H9 (cell line): Measurements from ENCODE around the gene CXCL13. TPM values are rescaled to one million over a fixed set of nuclear protein-coding genes. Genes with fewer than 3 reads are reported as not detected.

Source experiments
- DNase-seq: peaks from one replicate; pipeline ENCODE4 v3.0.0-alpha.2; 2017
- H2AFZ ChIP-seq: one replicate; pipeline ENCODE4 v1.6.1; 2013; ENCODE audit warnings: mild to moderate bottlenecking, low read length, control low read depth, moderate library complexity
- H2AK5ac ChIP-seq: 2 replicates; pipeline ENCODE4 v1.6.1; 2013; ENCODE audit warnings: low read length, control low read depth, mixed read lengths; ENCODE audit not compliant: insufficient read length
- H2BK120ac ChIP-seq: one replicate; pipeline ENCODE4 v1.6.1; 2013; ENCODE audit warnings: low read depth, mild to moderate bottlenecking, low read length, control low read depth, inconsistent platforms; ENCODE audit not compliant: poor library complexity, severe bottlenecking
- H2BK12ac ChIP-seq: 2 replicates; pipeline ENCODE4 v1.6.1; 2013; ENCODE audit warnings: low read length, control low read depth, mixed read lengths, low read depth; ENCODE audit not compliant: insufficient read length
- H2BK15ac ChIP-seq: 2 replicates; pipeline ENCODE4 v1.6.1; 2013; ENCODE audit warnings: low read depth, low read length, control low read depth
- H2BK20ac ChIP-seq: one replicate; pipeline ENCODE4 v1.6.1; 2013; ENCODE audit warnings: low read depth, mild to moderate bottlenecking, low read length, control low read depth, inconsistent platforms; ENCODE audit not compliant: poor library complexity, severe bottlenecking
- H2BK5ac ChIP-seq: 2 replicates; pipeline ENCODE4 v1.6.1; 2013; ENCODE audit warnings: low read length, control low read depth, mixed read lengths; ENCODE audit not compliant: insufficient read length
- H3K14ac ChIP-seq: 2 replicates; pipeline ENCODE4 v1.6.1; 2013; ENCODE audit warnings: low read length, control low read depth; ENCODE audit not compliant: insufficient read depth
- H3K18ac ChIP-seq: 2 replicates; pipeline ENCODE4 v1.6.1; 2013; ENCODE audit warnings: low read depth, mild to moderate bottlenecking, mixed read lengths, low read length, control low read depth; ENCODE audit not compliant: insufficient read length
- H3K23ac ChIP-seq: 2 replicates; pipeline ENCODE4 v1.6.1; 2013; ENCODE audit warnings: low read length, control low read depth, mixed read lengths, low read depth; ENCODE audit not compliant: insufficient read length
- H3K23me2 ChIP-seq: 2 replicates; pipeline ENCODE4 v1.6.1; 2013; ENCODE audit warnings: low read depth, mild to moderate bottlenecking, mixed read lengths, low read length, control low read depth; ENCODE audit not compliant: insufficient read length, poor library complexity, severe bottlenecking
- H3K27ac ChIP-seq: 2 replicates; pipeline ENCODE4 v1.5.1; 2013; ENCODE audit warnings: low read length, control low read depth, mixed read lengths, low read depth; ENCODE audit not compliant: insufficient read length
- H3K27me3 ChIP-seq: 2 replicates; pipeline ENCODE4 v1.6.1; 2013; ENCODE audit warnings: low read length, control low read depth, inconsistent platforms; ENCODE audit not compliant: insufficient read depth
- H3K4ac ChIP-seq: 2 replicates; pipeline ENCODE4 v1.6.1; 2013; ENCODE audit warnings: low read depth, mild to moderate bottlenecking, control low read depth, inconsistent platforms, low read length, moderate library complexity
- H3K4me1 ChIP-seq: 2 replicates; pipeline ENCODE4 v1.6.1; 2013; ENCODE audit warnings: low read length, control low read depth, inconsistent platforms; ENCODE audit not compliant: insufficient read depth
- H3K4me2 ChIP-seq: 2 replicates; pipeline ENCODE4 v1.6.1; 2013; ENCODE audit warnings: low read length, control low read depth, mixed read lengths; ENCODE audit not compliant: insufficient read length, insufficient read depth
- H3K56ac ChIP-seq: 2 replicates; pipeline ENCODE4 v1.6.1; 2013; ENCODE audit warnings: low read depth, mild to moderate bottlenecking, mixed read lengths, low read length, control low read depth; ENCODE audit not compliant: insufficient read length
- H3K79me1 ChIP-seq: 2 replicates; pipeline ENCODE4 v1.6.1; 2013; ENCODE audit warnings: low read depth, mild to moderate bottlenecking, moderate library complexity, low read length, control low read depth, inconsistent platforms; ENCODE audit not compliant: insufficient read depth, poor library complexity, severe bottlenecking
- H3K79me2 ChIP-seq: 2 replicates; pipeline ENCODE4 v1.6.1; 2013; ENCODE audit warnings: low read length, control low read depth, inconsistent platforms; ENCODE audit not compliant: insufficient read depth
- H3K9ac ChIP-seq: 2 replicates; pipeline ENCODE4 v1.6.1; 2013; ENCODE audit warnings: low read length, control low read depth, mixed read lengths; ENCODE audit not compliant: insufficient read length; ENCODE audit errors: extremely low read depth
- H3K9me3 ChIP-seq: one replicate; pipeline ENCODE4 v1.6.1; 2013; ENCODE audit warnings: low read depth, low read length, inconsistent platforms; ENCODE audit not compliant: control insufficient read depth
- H3T11ph ChIP-seq: one replicate; pipeline ENCODE4 v1.6.1; 2013; ENCODE audit warnings: mild to moderate bottlenecking, low read length, control low read depth, inconsistent platforms
- H4K20me1 ChIP-seq: one replicate; pipeline ENCODE4 v1.6.1; 2013; ENCODE audit not compliant: control insufficient read depth, insufficient read length, insufficient read depth
- H4K5ac ChIP-seq: 2 replicates; pipeline ENCODE4 v1.6.1; 2013; ENCODE audit warnings: low read depth, mild to moderate bottlenecking, mixed read lengths, low read length, control low read depth; ENCODE audit not compliant: insufficient read length
- H4K8ac ChIP-seq: replicated peaks from 2 replicates; pipeline ENCODE4 v1.6.1; 2013; ENCODE audit warnings: low read length, control low read depth, mixed read lengths, low read depth; ENCODE audit not compliant: insufficient read length
- H4K91ac ChIP-seq: 2 replicates; pipeline ENCODE4 v1.6.1; 2013; ENCODE audit warnings: low read depth, mild to moderate bottlenecking, moderate library complexity, mixed read lengths, low read length, control low read depth; ENCODE audit not compliant: insufficient read length
- H3K27ac Mint-ChIP-seq, 3 experiments: 2 replicates in 2 of 3; 3 replicates in 1 of 3; pipeline ENCODE4 v1.8.0; 2020 to 2021; ENCODE audit warnings: mixed read lengths in 3 of 3, mild to moderate bottlenecking in 1 of 3, moderate library complexity in 1 of 3
- H3K27me3 Mint-ChIP-seq: 2 replicates; pipeline ENCODE4 v1.8.0; 2021; ENCODE audit warnings: low read depth, mild to moderate bottlenecking, moderate library complexity, mixed read lengths
- H3K36me3 Mint-ChIP-seq, 3 experiments: 2 replicates in 2 of 3; 3 replicates in 1 of 3; pipeline ENCODE4 v1.8.0; 2020 to 2021; ENCODE audit warnings: low read depth in 3 of 3, mixed read lengths in 3 of 3; ENCODE audit not compliant: insufficient read depth in 1 of 3
- H3K4me1 Mint-ChIP-seq, 2 experiments: 2 replicates each; pipeline ENCODE4 v1.8.0; 2020; ENCODE audit warnings: mixed read lengths in 2 of 2
- H3K4me3 Mint-ChIP-seq, 2 experiments: 2 replicates in 1 of 2; 3 replicates in 1 of 2; pipeline ENCODE4 v1.8.0; 2020 to 2021; ENCODE audit warnings: mild to moderate bottlenecking in 2 of 2, mixed read lengths in 2 of 2, moderate library complexity in 1 of 2
- H3K9me3 Mint-ChIP-seq, 2 experiments: 2 replicates in 1 of 2; 3 replicates in 1 of 2; pipeline ENCODE4 v1.8.0; 2020; ENCODE audit warnings: mild to moderate bottlenecking in 2 of 2, mixed read lengths in 2 of 2, moderate library complexity in 1 of 2
- CTCF ChIP-seq: fragments of 200-600 bp; sonication (generic); conservative IDR thresholded peaks from 3 replicates; pipeline ENCODE4 v1.8.0; 2021; ENCODE audit warnings: antibody characterized with exemption, mild to moderate bottlenecking
- WGBS: extraction: QIAGEN DNeasy Blood & Tissue Kit; methylation state at CpG from one replicate; pipeline ENCODE4 v1.1.7; 2013; ENCODE audit warnings: missing lambda C conversion rate, low lambda C conversion rate, mixed read lengths; ENCODE audit not compliant: insufficient read length; ENCODE audit errors: extremely low coverage; 5-methylcytosine and 5-hydroxymethylcytosine counted together
- total RNA-seq: library from RNA; stranded (reverse); gene quantifications from 2 replicates; pipeline ENCODE4 v1.2.1, GENCODE V29; 2021

The CXCL13 gene
- total RNA-seq, 1 experiment from 2014 or later = not detected

GRCh38 chr4:77591532-77591931, 14.1 kb upstream of the CXCL13 start:
- no peak for TF ChIP-seq CTCF
- H3K9ac ChIP-seq = no peak overlapping the region
- no peak overlapping the region for H3K27ac ChIP-seq
- H3K56ac ChIP-seq = no peak overlapping the region
- WGBS = no CpG with 5 or more reads among the region's 1 CpG
- no peak overlapping the region for H2BK120ac ChIP-seq
- no peaks in the 10 kb centered on the region for H3K27me3 Mint-ChIP-seq
- no peak overlapping the region for H4K5ac ChIP-seq
- no peaks in the 10 kb centered on the region for H3K79me2 ChIP-seq
- no peaks in the 10 kb centered on the region for H3K79me1 ChIP-seq
- no peak overlapping the region; a peak in 1 of 7 replicates for H3K27ac Mint-ChIP-seq
- no peak overlapping the region for H3K4me3 Mint-ChIP-seq
- H3K4me1 Mint-ChIP-seq = peaks cover 2 to 5% of the 10 kb centered on the region in 2 experiments; a peak in 3 of 4 replicates
- H2AK5ac ChIP-seq = no peak overlapping the region
- H3T11ph ChIP-seq = no peak overlapping the region
- H3K27me3 ChIP-seq = no peaks in the 10 kb centered on the region
- H2BK5ac ChIP-seq = no peak overlapping the region
- H3K14ac ChIP-seq = no peak overlapping the region
- no peaks in the 10 kb centered on the region for H3K36me3 Mint-ChIP-seq
- no peak overlapping the region for H2BK20ac ChIP-seq
- no peak overlapping the region for H2BK12ac ChIP-seq
- no peak overlapping the region for H4K91ac ChIP-seq
- no peak overlapping the region for H3K4ac ChIP-seq
- no peak overlapping the region for H2BK15ac ChIP-seq
- no peak for DNase-seq
- no peaks in the 10 kb centered on the region for H4K20me1 ChIP-seq
- H3K18ac ChIP-seq = no peak overlapping the region
- H4K8ac ChIP-seq = no peak overlapping the region
- H3K9me3 ChIP-seq = no peaks in the 10 kb centered on the region
- H3K4me2 ChIP-seq = no peak overlapping the region
- no peaks in the 10 kb centered on the region for H3K9me3 Mint-ChIP-seq
- H3K4me1 ChIP-seq = peaks cover 4% of the 10 kb centered on the region; the same call in 1 of the 2 replicates
- H2AFZ ChIP-seq = no peak overlapping the region
- H3K23me2 ChIP-seq = no peaks in the 10 kb centered on the region
- no peak overlapping the region for H3K23ac ChIP-seq
